Right ventricle myocardium inferior (tissue), 1 donor: ENCODE data around the gene TXNIP. TPM values are rescaled to one million over a fixed set of nuclear protein-coding genes. Genes with fewer than 3 reads are reported as not detected.

Experiments used
- ATAC-seq: fragments of 200-7000 bp; cut with Tn5 transposase; one replicate; pipeline ENCODE4 v1.9.1; 2020; ENCODE audit warnings: mild to moderate bottlenecking, moderate library complexity
- DNase-seq: peaks from one replicate; pipeline ENCODE4 v3.0.0; 2021; ENCODE audit errors: missing footprints
- intact Hi-C: fragments of 100-400 bp; cut with DNase I; formaldehyde crosslinking; loops from one replicate; pipeline ENCODE4 v1.11.0; 2022
- total RNA-seq: library from RNA; stranded (reverse); fragmentation: NEBNext Ultra II Directional; extraction: Animal tissue kit (Norgen Biotek cat#: 25700); gene quantifications from one replicate; pipeline ENCODE4 v1.2.1, GENCODE V29; 2021
- donor health status: DM: no; HTN: yes; CAD: no; lungs with severe emphysema.

Gene TXNIP
- total RNA-seq, 1 donor from 2014 or later, result 1,017 TPM

- no peak for DNase-seq
- ATAC-seq, result no peak
- intact Hi-C loops, result no loop called here
Measured at GRCh38 chr1:146016891-146017290, 20.5 kb upstream of the TXNIP start.

- DNase-seq (no peak), ATAC-seq (no peak)
- intact Hi-C loops, result loop anchor here (1.0 to 2.0 kb wide), 3 partner anchors 36 to 169 kb away; partner anchors contain the start of gene NUDT17
Measured at GRCh38 chr1:146013559-146013922, 17.2 kb upstream of the TXNIP start.

- ATAC-seq (peak; percentile 34), DNase-seq (no peak)
- intact Hi-C loops, result loop anchor here (1.0 to 2.0 kb wide), 3 partner anchors 36 to 168 kb away; partner anchors contain the start of gene NUDT17
Measured at GRCh38 chr1:146012703-146013558, 16.6 kb upstream of the TXNIP start.

GRCh38 chr1:146010126-146010738 is 13.9 kb upstream of the TXNIP start:
- intact Hi-C loops, result no loop called here
- no peak for ATAC-seq
- DNase-seq, result no peak

GRCh38 chr1:146007489-146008133 is 11.2 kb upstream of the TXNIP start:
- intact Hi-C loops, result loop anchor here (5.0 kb wide), 1 partner anchor 45 kb away; the partner anchor contains the start of genes ANKRD34A and POLR3GL
- DNase-seq (no peak), ATAC-seq (peak; percentile 27)

- DNase-seq, result no peak
- intact Hi-C loops, result no loop called here
- ATAC-seq, result no peak
Measured at GRCh38 chr1:146001709-146002108, 5.3 kb upstream of the TXNIP start.

- DNase-seq (no peak), ATAC-seq (peak; percentile 41)
- intact Hi-C loops, result loop anchor here (1.0 kb wide), 1 partner anchor 20 kb away; no protein-coding TSS in a partner anchor
Measured at GRCh38 chr1:145999321-146000024, 3.1 kb upstream of the TXNIP start.

- DNase-seq (no peak), ATAC-seq (no peak)
- intact Hi-C loops, result no loop called here
Measured at GRCh38 chr1:145997718-145998023, 1.3 kb upstream of the TXNIP start.

GRCh38 chr1:145997016-145997717 is 788 bp upstream of the TXNIP start:
- peak; percentile 14 for ATAC-seq
- intact Hi-C loops, result no loop called here
- DNase-seq, result peak; percentile 78

- intact Hi-C loops, result no loop called here
- ATAC-seq (no peak), DNase-seq (no peak)
Measured at GRCh38 chr1:145995964-145996432, 381 bp downstream of the TXNIP start.

- no peak for DNase-seq
- ATAC-seq, result no peak
- intact Hi-C loops, result no loop called here
Measured at GRCh38 chr1:145995148-145995881, 1.1 kb downstream of the TXNIP start.

GRCh38 chr1:145994391-145995120 is 1.8 kb downstream of the TXNIP start:
- intact Hi-C loops, result loop anchor here (1.0 kb wide), 1 partner anchor 8 kb away; no protein-coding TSS in a partner anchor
- DNase-seq (no peak), ATAC-seq (no peak)

- intact Hi-C loops, result loop anchor here (1.0 kb wide), 1 partner anchor 8 kb away; no protein-coding TSS in a partner anchor
- ATAC-seq, result no peak
- DNase-seq, result no peak
Measured at GRCh38 chr1:145993618-145994390, 2.6 kb downstream of the TXNIP start.

GRCh38 chr1:145992958-145993617 is 3.3 kb downstream of the TXNIP start:
- intact Hi-C loops, result no loop called here
- DNase-seq (no peak), ATAC-seq (no peak)

- DNase-seq, result no peak
- ATAC-seq, result no peak
- intact Hi-C loops, result no loop called here
Measured at GRCh38 chr1:145992502-145992936, 3.9 kb downstream of the TXNIP start.
